CD4-positive, alpha-beta T cell (primary cell): Measurements from ENCODE around the gene FNDC3B. TPM values are rescaled to one million over a fixed set of nuclear protein-coding genes. Genes with fewer than 3 reads are reported as not detected.

Experiments
- ATAC-seq: fragments of 200-7000 bp; cut with Tn5 transposase; one replicate; pipeline ENCODE4 v1.10.0; 2022; ENCODE audit warnings: mild to moderate bottlenecking; ENCODE audit not compliant: poor library complexity
- CTCF ChIA-PET: fragments of 350-600 bp; sonication (Branson Sonifier 250); formaldehyde crosslinking; loops from one replicate; lab custom pipeline; 2021; ENCODE audit warnings: antibody characterized with exemption, inconsistent platforms; lab: Charles Lee
- POLR2A ChIA-PET: fragments of 350-600 bp; sonication (Branson Sonifier 250); formaldehyde crosslinking; loops from one replicate; lab custom pipeline; 2021; ENCODE audit warnings: antibody characterized with exemption, inconsistent platforms; lab: Charles Lee
- DNase-seq, 14 experiments: peaks; one replicate each; pipeline ENCODE4 v3.0.0-alpha.2; 2013 to 2020; ENCODE audit warnings: mixed read lengths in 2 of 14
- H3K27ac ChIP-seq, 2 donors: one replicate each; pipeline versions ENCODE4 v1.5.1 to v1.7.0; 2013; ENCODE audit warnings: low read length in 2 of 2, low read depth in 1 of 2, mild to moderate bottlenecking in 1 of 2
- H3K27me3 ChIP-seq, 2 experiments: 1 replicate in 1 of 2; 2 replicates in 1 of 2; pipeline versions ENCODE4 v1.6.1 to v1.7.0; 2013; ENCODE audit warnings: low read length in 2 of 2, control low read depth in 1 of 2, mild to moderate bottlenecking in 1 of 2, moderate library complexity in 1 of 2; ENCODE audit not compliant: insufficient read depth in 2 of 2, control insufficient read depth in 1 of 2
- H3K36me3 ChIP-seq: one replicate; pipeline ENCODE4 v1.6.1; 2013; ENCODE audit warnings: low read length, control low read depth; ENCODE audit not compliant: insufficient read depth
- H3K4me1 ChIP-seq: one replicate; pipeline ENCODE4 v1.6.1; 2013; ENCODE audit warnings: low read length, control low read depth; ENCODE audit not compliant: insufficient read depth
- H3K4me3 ChIP-seq: one replicate; pipeline ENCODE4 v1.5.1; 2013; ENCODE audit warnings: mild to moderate bottlenecking, low read length, moderate library complexity
- H3K9me3 ChIP-seq, 2 experiments: 1 replicate in 1 of 2; 2 replicates in 1 of 2; pipeline versions ENCODE4 v1.6.1 to v1.7.0; 2013; ENCODE audit warnings: low read length in 2 of 2, mild to moderate bottlenecking in 2 of 2, control low read depth in 1 of 2, moderate library complexity in 1 of 2; ENCODE audit not compliant: control insufficient read depth in 1 of 2, insufficient read depth in 1 of 2
- H3K27ac Mint-ChIP-seq: one replicate; pipeline ENCODE4 v1.8.0; 2020; ENCODE audit warnings: mixed read lengths
- H3K27me3 Mint-ChIP-seq: one replicate; pipeline ENCODE4 v1.8.0; 2021; ENCODE audit warnings: mixed read lengths
- H3K36me3 Mint-ChIP-seq: one replicate; pipeline ENCODE4 v1.8.0; 2021; ENCODE audit warnings: low read depth, mixed read lengths
- H3K4me1 Mint-ChIP-seq: one replicate; pipeline ENCODE4 v1.8.0; 2021; ENCODE audit warnings: low read depth, mixed read lengths
- H3K4me3 Mint-ChIP-seq: one replicate; pipeline ENCODE4 v1.8.0; 2020; ENCODE audit warnings: mild to moderate bottlenecking, mixed read lengths
- H3K9me3 Mint-ChIP-seq: one replicate; pipeline ENCODE4 v1.8.0; 2020; ENCODE audit warnings: mixed read lengths
- intact Hi-C, 2 experiments: fragments of 100-400 bp; cut with DNase I in 1 of 2; cut with micrococcal nuclease in 1 of 2; formaldehyde crosslinking; loops; one replicate each; pipeline versions ENCODE4 v1.15.1 to v1.9.0; 2023 to 2025; cut with DNase I, micrococcal nuclease
- total RNA-seq, 174 experiments: library from RNA in 2 of 174; stranded (reverse) in 2 of 174; gene quantifications; one replicate each; pipeline ENCODE4 v1.2.3 and lab custom pipeline; 2021 to 2026
- TF ChIP-seq, protein P1 (sequence below): fragments of 200-600 bp; IDR thresholded peaks from one replicate; pipeline ENCODE4 v1.8.0; 2022; ENCODE audit warnings: antibody characterized with exemption, mild to moderate bottlenecking

Gene FNDC3B
- total RNA-seq, 2 experiments from 2014 or later, result 26.1 to 28.7 TPM

DNA sequence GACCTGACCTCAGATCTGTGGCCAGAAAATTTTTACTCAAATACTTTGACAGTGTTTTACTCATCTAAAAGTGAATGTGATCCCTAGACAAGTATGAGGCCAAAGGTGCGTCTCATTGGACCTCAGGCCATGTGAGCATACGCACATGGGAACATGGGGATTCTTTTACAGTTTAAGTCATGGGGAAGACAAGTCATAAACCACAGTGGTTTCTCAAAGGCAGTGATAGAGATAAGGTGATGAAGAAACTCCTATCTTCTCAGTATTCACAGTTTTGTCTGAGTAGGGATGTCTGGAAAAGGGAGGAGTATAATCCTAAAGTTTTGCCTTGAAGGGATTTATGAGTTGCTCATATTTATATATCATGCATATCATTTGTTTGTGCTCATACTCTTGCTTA, 173.8 kb downstream of the FNDC3B start:
- intact Hi-C loops, result no loop called here
- Histone ChIP-seq H3K27me3 (no peaks in the 10 kb centered on the region), H3K4me1 (no peaks in the 10 kb centered on the region), H3K4me3 (no peak overlapping the region), H3K36me3 (no peaks in the 10 kb centered on the region), H3K27ac (no peak overlapping the region), H3K9me3 (no peaks in the 10 kb centered on the region)
- no peak overlapping the region for H3K4me3 Mint-ChIP-seq
- POLR2A ChIA-PET, result no interaction called here
- DNase-seq, result no peak
- CTCF ChIA-PET, result no interaction called here
- H3K9me3 Mint-ChIP-seq, result no peaks in the 10 kb centered on the region
- no peak overlapping the region for H3K27ac Mint-ChIP-seq
- H3K4me1 Mint-ChIP-seq, result peaks cover 17% of the 10 kb centered on the region
- H3K27me3 Mint-ChIP-seq, result no peaks in the 10 kb centered on the region
- TF ChIP-seq, protein P1, sequence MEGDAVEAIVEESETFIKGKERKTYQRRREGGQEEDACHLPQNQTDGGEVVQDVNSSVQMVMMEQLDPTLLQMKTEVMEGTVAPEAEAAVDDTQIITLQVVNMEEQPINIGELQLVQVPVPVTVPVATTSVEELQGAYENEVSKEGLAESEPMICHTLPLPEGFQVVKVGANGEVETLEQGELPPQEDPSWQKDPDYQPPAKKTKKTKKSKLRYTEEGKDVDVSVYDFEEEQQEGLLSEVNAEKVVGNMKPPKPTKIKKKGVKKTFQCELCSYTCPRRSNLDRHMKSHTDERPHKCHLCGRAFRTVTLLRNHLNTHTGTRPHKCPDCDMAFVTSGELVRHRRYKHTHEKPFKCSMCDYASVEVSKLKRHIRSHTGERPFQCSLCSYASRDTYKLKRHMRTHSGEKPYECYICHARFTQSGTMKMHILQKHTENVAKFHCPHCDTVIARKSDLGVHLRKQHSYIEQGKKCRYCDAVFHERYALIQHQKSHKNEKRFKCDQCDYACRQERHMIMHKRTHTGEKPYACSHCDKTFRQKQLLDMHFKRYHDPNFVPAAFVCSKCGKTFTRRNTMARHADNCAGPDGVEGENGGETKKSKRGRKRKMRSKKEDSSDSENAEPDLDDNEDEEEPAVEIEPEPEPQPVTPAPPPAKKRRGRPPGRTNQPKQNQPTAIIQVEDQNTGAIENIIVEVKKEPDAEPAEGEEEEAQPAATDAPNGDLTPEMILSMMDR, result no peak
- ATAC-seq, result no peak
- no peaks in the 10 kb centered on the region for H3K36me3 Mint-ChIP-seq

DNA sequence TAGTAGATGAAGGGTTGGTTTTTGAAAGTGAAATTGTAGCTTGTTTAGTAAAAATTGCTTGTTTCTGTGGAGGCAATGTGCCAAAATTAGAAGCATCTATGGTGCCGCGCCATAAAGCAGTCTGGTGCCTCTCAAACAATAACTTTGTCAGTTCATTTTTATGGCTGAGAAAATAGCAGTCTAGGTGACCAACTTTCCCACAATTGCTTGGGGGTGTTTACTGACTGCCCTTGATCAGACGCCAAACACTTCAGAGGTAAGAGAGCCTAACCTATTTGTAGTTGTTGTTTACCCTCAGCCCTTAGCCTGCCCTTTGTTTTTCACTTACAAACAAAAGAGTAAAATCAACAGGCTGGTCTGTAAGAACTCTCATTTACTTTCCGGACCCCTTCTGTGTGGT, 174.5 kb downstream of the FNDC3B start:
- no peak for ATAC-seq
- no peak overlapping the region for H3K4me3 Mint-ChIP-seq
- Histone ChIP-seq H3K9me3 (no peaks in the 10 kb centered on the region), H3K4me1 (no peaks in the 10 kb centered on the region), H3K36me3 (no peaks in the 10 kb centered on the region), H3K27me3 (no peaks in the 10 kb centered on the region), H3K4me3 (no peak overlapping the region), H3K27ac (no peak overlapping the region)
- CTCF ChIA-PET, result no interaction called here
- H3K27me3 Mint-ChIP-seq, result no peaks in the 10 kb centered on the region
- H3K36me3 Mint-ChIP-seq, result no peaks in the 10 kb centered on the region
- TF ChIP-seq, protein P1, result no peak
- H3K27ac Mint-ChIP-seq, result no peak overlapping the region
- POLR2A ChIA-PET, result no interaction called here
- intact Hi-C loops, result no loop called here
- H3K9me3 Mint-ChIP-seq, result no peaks in the 10 kb centered on the region
- no peak for DNase-seq
- peaks cover 24% of the 10 kb centered on the region for H3K4me1 Mint-ChIP-seq

DNA sequence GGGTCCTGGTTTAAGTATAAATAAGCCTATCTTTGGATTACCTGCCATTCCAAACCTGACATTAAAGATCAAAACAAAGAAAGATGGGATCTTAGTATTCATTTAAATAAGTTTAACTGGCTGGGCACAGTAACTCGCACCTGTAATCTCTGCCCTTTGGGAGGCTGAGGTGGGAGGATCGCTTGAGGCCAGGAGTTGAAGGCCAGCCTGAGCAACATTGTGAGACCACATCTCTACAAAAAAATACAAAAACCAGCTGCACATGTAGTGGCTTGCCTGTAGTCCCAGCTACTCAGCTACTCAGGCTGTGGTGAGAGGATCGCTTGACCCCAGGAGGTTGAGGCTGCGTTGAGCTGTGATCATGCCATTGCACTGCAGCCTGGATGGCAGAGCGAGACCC, 176.9 kb downstream of the FNDC3B start:
- no peaks in the 10 kb centered on the region for H3K27me3 ChIP-seq
- Mint-ChIP-seq H3K4me1 (peaks cover 30% of the 10 kb centered on the region), H3K4me3 (no peak overlapping the region), H3K36me3 (no peaks in the 10 kb centered on the region), H3K27me3 (no peaks in the 10 kb centered on the region), H3K27ac (no peak overlapping the region), H3K9me3 (no peaks in the 10 kb centered on the region)
- ATAC-seq, result no peak
- no peak overlapping the region for H3K4me3 ChIP-seq
- intact Hi-C loops, result no loop called here
- TF ChIP-seq, protein P1, result no peak
- H3K4me1 ChIP-seq, result no peaks in the 10 kb centered on the region
- no peaks in the 10 kb centered on the region for H3K36me3 ChIP-seq
- no peak for DNase-seq
- POLR2A ChIA-PET, result no interaction called here
- no peaks in the 10 kb centered on the region for H3K9me3 ChIP-seq
- CTCF ChIA-PET, result interaction anchor here (1.3 kb wide), 1 partner anchor 29 kb away, joined by 3 read pairs; no protein-coding TSS in a partner anchor
- H3K27ac ChIP-seq, result no peak overlapping the region
